NT2/D1 (cell line): ENCODE data around the gene HCN4.
"Not testable (repeated sequence)": the region's sequence is repeated elsewhere in the genome, so short reads cannot be mapped to it uniquely, and the experiment has no call there.

ENCODE experiments used
- DNase-seq: peaks from one replicate; pipeline ENCODE4 v3.0.0-alpha.2; 2011; ENCODE audit warnings: low read depth, low spot score
- H3K27me3 ChIP-seq: 2 replicates; pipeline ENCODE4 v1.6.0; 2011; ENCODE audit warnings: mild to moderate bottlenecking; ENCODE audit not compliant: insufficient read length, insufficient read depth
- H3K36me3 ChIP-seq: 2 replicates; pipeline ENCODE4 v1.6.1; 2011; ENCODE audit warnings: mild to moderate bottlenecking, low read length, mixed read lengths; ENCODE audit not compliant: insufficient read depth, insufficient read length
- H3K4me1 ChIP-seq: 2 replicates; pipeline ENCODE4 v1.5.1; 2011; ENCODE audit not compliant: insufficient read depth, insufficient read length
- H3K4me3 ChIP-seq: 2 replicates; pipeline ENCODE4 v1.5.1; 2011; ENCODE audit warnings: low read depth; ENCODE audit not compliant: insufficient read length
- H3K9ac ChIP-seq: 2 replicates; pipeline ENCODE4 v1.6.0; 2011; ENCODE audit warnings: low read depth; ENCODE audit not compliant: insufficient read length
- H3K9me3 ChIP-seq: 2 replicates; pipeline ENCODE4 v1.5.1; 2011; ENCODE audit warnings: mild to moderate bottlenecking, low read length; ENCODE audit not compliant: insufficient read depth
- SUZ12 ChIP-seq: IDR thresholded peaks from 2 replicates; pipeline ENCODE4 v1.6.1; 2011; ENCODE audit not compliant: insufficient read length, insufficient read depth; ENCODE audit errors: extremely low read depth
- YY1 ChIP-seq: IDR thresholded peaks from 2 replicates; pipeline ENCODE4 v1.6.1; 2011; ENCODE audit not compliant: insufficient read length, insufficient read depth
- ZNF274 ChIP-seq: IDR thresholded peaks from 2 replicates; pipeline ENCODE4 v1.6.1; 2011; ENCODE audit warnings: mild to moderate bottlenecking, low read depth, low read length

Gene HCN4

GRCh38 chr15:73303636-73304035 is 65.1 kb downstream of the HCN4 start:
- Histone ChIP-seq H3K9me3 (no peaks in the 10 kb centered on the region), H3K4me1 (peaks cover 7% of the 10 kb centered on the region), H3K36me3 (peaks cover 40% of the 10 kb centered on the region), H3K9ac (no peak overlapping the region), H3K4me3 (no peak overlapping the region), H3K27me3 (no peaks in the 10 kb centered on the region)
- no peak for DNase-seq
- TF ChIP-seq SUZ12 (no peak), YY1 (no peak), ZNF274 (no peak)

DNA sequence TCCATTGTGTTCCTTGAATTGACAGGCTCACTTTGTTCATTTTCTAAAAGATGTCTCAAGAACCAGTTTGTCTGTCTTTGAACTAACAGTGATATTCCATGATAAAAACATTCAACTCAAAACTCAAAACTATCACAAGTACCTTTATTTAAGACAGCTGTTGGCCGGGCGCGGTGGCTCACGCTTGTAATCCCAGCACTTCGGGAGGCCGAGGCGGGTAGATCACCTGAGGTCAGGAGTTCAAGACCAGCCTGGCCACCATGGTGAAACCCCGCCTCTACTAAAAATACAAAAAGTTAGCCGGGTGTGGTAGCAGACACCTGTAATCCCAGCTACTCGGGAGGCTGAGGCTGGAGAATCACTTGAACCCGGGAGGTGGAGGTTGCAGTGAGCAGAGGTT is 68.5 kb downstream of the HCN4 start:
- not testable (repeated sequence) for H3K9ac ChIP-seq, H3K4me1 ChIP-seq, H3K4me3 ChIP-seq, DNase-seq, H3K27me3 ChIP-seq, H3K9me3 ChIP-seq
- peaks cover 48% of the 10 kb centered on the region for H3K36me3 ChIP-seq

DNA sequence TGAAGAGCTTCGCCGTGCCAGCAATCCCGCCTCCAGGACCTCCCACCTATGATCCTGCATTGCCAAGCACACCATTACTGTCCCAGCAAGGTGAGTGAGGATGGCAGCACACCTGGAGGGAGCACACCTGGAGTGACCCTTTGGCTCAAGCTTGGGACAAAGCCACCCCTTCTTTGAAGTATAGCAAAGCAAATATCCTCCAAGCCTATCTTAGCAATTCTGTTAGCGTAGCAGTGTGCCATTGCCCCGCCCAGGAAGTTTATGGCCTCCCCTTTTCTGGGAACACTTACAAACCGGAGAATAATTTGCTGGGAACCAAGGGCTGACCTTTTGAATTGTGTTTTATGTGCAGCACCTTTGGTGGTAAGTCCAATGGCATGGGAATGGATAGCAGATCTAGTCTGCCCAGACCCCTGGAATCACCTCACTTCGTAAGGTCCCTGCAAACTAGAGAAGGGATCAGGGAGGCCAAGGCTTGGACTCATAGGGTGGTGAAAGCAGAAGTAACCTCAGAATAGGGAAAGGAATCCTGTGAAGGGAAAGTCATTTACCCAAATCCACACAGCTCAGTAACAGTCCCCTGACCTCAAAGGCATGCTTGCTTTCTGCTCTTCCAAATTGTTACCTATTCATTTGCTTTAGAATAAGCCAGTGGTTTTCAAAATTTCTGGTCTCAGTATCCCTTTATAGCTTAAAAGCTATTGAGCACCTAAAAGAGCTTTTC is 70.1 kb downstream of the HCN4 start:
- H3K9me3 ChIP-seq = no peaks in the 10 kb centered on the region
- TF ChIP-seq ZNF274 (no peak), YY1 (no peak), SUZ12 (no peak)
- no peak overlapping the region for H3K4me3 ChIP-seq
- DNase-seq = no peak
- peaks cover 43% of the 10 kb centered on the region for H3K36me3 ChIP-seq
- peaks cover 5% of the 10 kb centered on the region for H3K4me1 ChIP-seq
- no peak overlapping the region for H3K9ac ChIP-seq
- no peaks in the 10 kb centered on the region for H3K27me3 ChIP-seq

GRCh38 chr15:73296609-73297353 is 72.0 kb downstream of the HCN4 start:
- DNase-seq = no peak
- no peak overlapping the region for H3K9ac ChIP-seq
- H3K9me3 ChIP-seq = no peaks in the 10 kb centered on the region
- no peaks in the 10 kb centered on the region for H3K27me3 ChIP-seq
- TF ChIP-seq YY1 (no peak), SUZ12 (no peak), ZNF274 (no peak)
- H3K4me3 ChIP-seq = no peak overlapping the region
- H3K36me3 ChIP-seq = peaks cover 34% of the 10 kb centered on the region
- peaks cover 5% of the 10 kb centered on the region for H3K4me1 ChIP-seq

GRCh38 chr15:73295630-73296286 is 73.0 kb downstream of the HCN4 start:
- Histone ChIP-seq H3K4me1 (peaks cover 5% of the 10 kb centered on the region), H3K36me3 (peaks cover 28% of the 10 kb centered on the region), H3K9ac (no peak overlapping the region), H3K27me3 (no peaks in the 10 kb centered on the region), H3K9me3 (no peaks in the 10 kb centered on the region), H3K4me3 (no peak overlapping the region)
- DNase-seq = no peak
- TF ChIP-seq SUZ12 (no peak), ZNF274 (no peak), YY1 (no peak)

- Histone ChIP-seq H3K9ac (no peak overlapping the region), H3K36me3 (peaks cover 34% of the 10 kb centered on the region), H3K4me1 (peaks cover 5% of the 10 kb centered on the region), H3K9me3 (no peaks in the 10 kb centered on the region), H3K27me3 (no peaks in the 10 kb centered on the region), H3K4me3 (no peak overlapping the region)
- DNase-seq = no peak
- TF ChIP-seq YY1 = no peak
- no peak for TF ChIP-seq SUZ12
- TF ChIP-seq ZNF274 = no peak
Observed at GRCh38 chr15:73293773-73294172, 75.0 kb downstream of the HCN4 start.

- TF ChIP-seq SUZ12 (no peak), ZNF274 (no peak), YY1 (no peak)
- H3K27me3 ChIP-seq = no peaks in the 10 kb centered on the region
- DNase-seq = no peak
- H3K36me3 ChIP-seq = peaks cover 32% of the 10 kb centered on the region
- no peaks in the 10 kb centered on the region for H3K9me3 ChIP-seq
- H3K4me3 ChIP-seq = no peak overlapping the region
- H3K4me1 ChIP-seq = peaks cover 5% of the 10 kb centered on the region
- H3K9ac ChIP-seq = no peak overlapping the region
Observed at GRCh38 chr15:73291441-73291840, 77.3 kb downstream of the HCN4 start.
